Spleen (tissue), 11 donors: ENCODE measurements around the gene LSAMP. TPM values are rescaled to one million over a fixed set of nuclear protein-coding genes. Genes with fewer than 3 reads are reported as not detected.

ENCODE experiments used
- DNase-seq: peaks from one replicate; pipeline ENCODE4 v3.0.0-alpha.2; 2020
- H3K27ac ChIP-seq, 8 donors: fragments of 200-600 bp; sonication (generic) in 7 of 8; 1 replicate in 4 of 8; 2 replicates in 4 of 8; pipeline versions ENCODE4 v1.5.0 to v1.8.0; 2016 to 2021; ENCODE audit warnings: inconsistent platforms in 4 of 8, mild to moderate bottlenecking in 4 of 8, moderate library complexity in 1 of 8
- H3K27me3 ChIP-seq, 7 donors: fragments of 200-600 bp; sonication (generic) in 6 of 7; replicated peaks in 1 of 7; 1 replicate in 4 of 7; 2 replicates in 3 of 7; pipeline versions ENCODE4 v1.5.0 to v1.8.0; 2016 to 2021; ENCODE audit warnings: inconsistent platforms in 3 of 7, mild to moderate bottlenecking in 1 of 7
- H3K36me3 ChIP-seq, 6 donors: fragments of 200-600 bp; sonication (generic) in 5 of 6; 1 replicate in 4 of 6; 2 replicates in 2 of 6; pipeline versions ENCODE4 v1.5.0 to v1.8.0; 2016 to 2021; ENCODE audit warnings: inconsistent platforms in 2 of 6
- H3K4me1 ChIP-seq, 6 donors: fragments of 200-600 bp; sonication (generic) in 5 of 6; 1 replicate in 3 of 6; 2 replicates in 3 of 6; pipeline versions ENCODE4 v1.5.0 to v1.8.0; 2016 to 2021; ENCODE audit warnings: inconsistent platforms in 3 of 6
- H3K4me3 ChIP-seq, 8 donors: fragments of 200-600 bp; sonication (generic) in 7 of 8; 1 replicate in 4 of 8; 2 replicates in 4 of 8; pipeline versions ENCODE4 v1.5.0 to v1.8.0; 2016 to 2021; ENCODE audit warnings: inconsistent platforms in 4 of 8, mild to moderate bottlenecking in 4 of 8, moderate library complexity in 2 of 8
- H3K9me3 ChIP-seq, 8 donors: fragments of 200-600 bp; sonication (generic) in 7 of 8; 1 replicate in 4 of 8; 2 replicates in 4 of 8; pipeline versions ENCODE4 v1.5.0 to v1.8.0; 2016 to 2021; ENCODE audit warnings: inconsistent platforms in 4 of 8
- CTCF ChIP-seq, 11 experiments: fragments of 200-600 bp in 7 of 11; fragments of 450-650 bp in 4 of 11; sonication (generic) in 4 of 11; IDR thresholded peaks in 8 of 11; conservative IDR thresholded peaks in 3 of 11; 1 replicate in 7 of 11; 2 replicates in 4 of 11; pipeline versions ENCODE4 v1.4.0 to v1.8.0; 2016 to 2021; ENCODE audit warnings: antibody characterized with exemption in 11 of 11, inconsistent platforms in 4 of 11, mild to moderate bottlenecking in 1 of 11
- POLR2A ChIP-seq, 3 donors: fragments of 450-650 bp; IDR thresholded peaks; one replicate each; pipeline ENCODE4 v1.5.1; 2017; ENCODE audit warnings: antibody characterized with exemption in 3 of 3, mild to moderate bottlenecking in 1 of 3
- POLR2AphosphoS5 ChIP-seq, 3 donors: sonication (generic); formaldehyde crosslinking; IDR thresholded peaks; one replicate each; pipeline ENCODE4 v1.5.1; 2017; ENCODE audit warnings: antibody characterized with exemption in 3 of 3
- WGBS, 5 donors: extraction: QIAGEN DNeasy Blood & Tissue Kit in 3 of 5; methylation state at CpG; one replicate each; pipeline versions ENCODE4 v1.1.5 to v1.1.7; 2013 to 2018; 5-methylcytosine and 5-hydroxymethylcytosine counted together
- intact Hi-C: fragments of 100-400 bp; cut with DNase I; formaldehyde crosslinking; loops from one replicate; pipeline ENCODE4 v1.15.0; 2023; ENCODE audit warnings: low total_unique reads
- polyA plus RNA-seq, 3 donors: library from polyadenylated mRNA; stranded (reverse); fragments of 200-250 nt; gene quantifications; one replicate each; pipeline ENCODE4 v1.2.1, GENCODE V29; 2013
- total RNA-seq, 7 donors: library from RNA; depleted of rRNA in 3 of 7; stranded (reverse); fragments of >200 nt in 3 of 7; fragmentation: NEBNext Ultra II Directional in 4 of 7; extraction: Animal tissue kit (Norgen Biotek cat#: 25700) in 4 of 7; gene quantifications; one replicate each; pipeline versions ENCODE4 v1.1.0 to v1.2.1, GENCODE V29; 2016 to 2021
- donor health status: healthy with polysubstance abuse.
- donor health status: DM: no; HTN: no; CAD: no; lungs with moderate emphysema.
- donor health status: DM: no; HTN: no; CAD: no.
- donor health status: Bipolar disorder and iron deficiency.
- donor health status: healthy.
- donor health status: DM: no; HTN: no; CAD: no.
- donor health status: DM: yes; HTN: yes; CAD: no.

The LSAMP gene
- total and polyA plus RNA-seq, 10 donors, result 0.45 to 6.8 (median 1.3) TPM

- peaks cover 0 to 5% (median 0%) of the 10 kb centered on the region in 6 donors for H3K4me1 ChIP-seq
- DNase-seq, result peak; percentile 77
- TF ChIP-seq CTCF (IDR thresholded peaks at IDR 0.05 in 8 of 11, conservative IDR thresholded peaks at IDR 0.05 in 3 of 11) (peak; percentile 58 to 96 (median 90)), POLR2AphosphoS5 (IDR thresholded peaks at IDR 0.05) (no peak)
- 23 to 32% (median 26%) methylated on average over 8 of the region's 8 CpGs for WGBS, 5 donors
- no peaks in the 10 kb centered on the region for H3K36me3 ChIP-seq
- no peak overlapping the region for H3K4me3 ChIP-seq
- H3K27ac ChIP-seq, result no peak overlapping the region
- no peaks in the 10 kb centered on the region for H3K9me3 ChIP-seq
- intact Hi-C loops, result no loop called here
- peaks cover 0 to 6% (median 0%) of the 10 kb centered on the region in 7 donors for H3K27me3 ChIP-seq
Observed at GRCh38 chr3:115814778-115815380, 630.4 kb downstream of the LSAMP start.

- TF ChIP-seq POLR2A (IDR thresholded peaks at IDR 0.05) (no peak), POLR2AphosphoS5 (IDR thresholded peaks at IDR 0.05) (no peak), CTCF (IDR thresholded peaks at IDR 0.05 in 8 of 11, conservative IDR thresholded peaks at IDR 0.05 in 3 of 11) (no peak)
- DNase-seq, result no peak
- intact Hi-C loops, result no loop called here
Observed at GRCh38 chr3:115814006-115814405, 631.3 kb downstream of the LSAMP start.

GRCh38 chr3:115808816-115809215, 636.5 kb downstream of the LSAMP start:
- Histone ChIP-seq H3K36me3 (no peaks in the 10 kb centered on the region), H3K4me1 (peaks cover 0 to 9% (median 0%) of the 10 kb centered on the region in 6 donors), H3K4me3 (no peak overlapping the region), H3K9me3 (no peaks in the 10 kb centered on the region), H3K27me3 (peaks cover 0 to 6% (median 0%) of the 10 kb centered on the region in 7 donors), H3K27ac (no peak overlapping the region)
- TF ChIP-seq POLR2A (IDR thresholded peaks at IDR 0.05) (no peak), CTCF (IDR thresholded peaks at IDR 0.05 in 8 of 11, conservative IDR thresholded peaks at IDR 0.05 in 3 of 11) (no peak), POLR2AphosphoS5 (IDR thresholded peaks at IDR 0.05) (no peak)
- DNase-seq, result no peak
- WGBS, 5 donors, result 94 to 100% (median 95%) methylated on average over 2 of the region's 2 CpGs
- intact Hi-C loops, result no loop called here

More at GRCh38 chr3:115814006-115814405, 631.3 kb downstream of the LSAMP start:
- Histone ChIP-seq H3K9me3 (no peaks in the 10 kb centered on the region), H3K27ac (no peak overlapping the region), H3K27me3 (peaks cover 0 to 6% (median 0%) of the 10 kb centered on the region in 7 donors), H3K4me3 (no peak overlapping the region), H3K36me3 (no peaks in the 10 kb centered on the region), H3K4me1 (peaks cover 0 to 5% (median 0%) of the 10 kb centered on the region in 6 donors)

GRCh38 chr3:115808244-115808643, 637.0 kb downstream of the LSAMP start:
- Histone ChIP-seq H3K27ac (no peak overlapping the region), H3K9me3 (no peaks in the 10 kb centered on the region), H3K36me3 (no peaks in the 10 kb centered on the region), H3K4me1 (peaks cover 0 to 9% (median 0%) of the 10 kb centered on the region in 6 donors), H3K27me3 (peaks cover 0 to 6% (median 0%) of the 10 kb centered on the region in 7 donors), H3K4me3 (no peak overlapping the region)
- TF ChIP-seq POLR2A (IDR thresholded peaks at IDR 0.05), result no peak
- no peak for TF ChIP-seq POLR2AphosphoS5 (IDR thresholded peaks at IDR 0.05)
- no peak for TF ChIP-seq CTCF (IDR thresholded peaks at IDR 0.05 in 8 of 11, conservative IDR thresholded peaks at IDR 0.05 in 3 of 11)
- 86 to 100% (median 97%) methylated on average over 1 of the region's 1 CpG for WGBS, 5 donors
- intact Hi-C loops, result no loop called here
- no peak for DNase-seq
